ENCODE data around the gene LZTS2. TPM values are rescaled to one million over a fixed set of nuclear protein-coding genes. Genes with fewer than 3 reads are reported as not detected.

LZTS2 gene
- total RNA-seq, 1 experiment from 2014 or later, result 58.3 TPM

GRCh38 chr10:101042118-101042517, 42.5 kb downstream of the LZTS2 start:
- Histone ChIP-seq H3K4me3 (ENCODE audit: low read length) (peak overlapping the region; percentile 62; the same call in 1 of the 2 replicates), H2AFZ (ENCODE audit: low read length) (peak overlapping the region; percentile 80; the same call in 1 of the 2 replicates), H3K9ac (ENCODE audit: low read length) (peak overlapping the region; percentile 75), H3K4me2 (ENCODE audit: low read length) (peak overlapping the region; percentile 85), H3K79me2 (ENCODE audit: low read length) (no peaks in the 10 kb centered on the region), H3K9me3 (ENCODE audit: low read length) (no peaks in the 10 kb centered on the region), H3K27me3 (ENCODE audit: low read length) (no peaks in the 10 kb centered on the region), H4K20me1 (ENCODE audit: low read length) (no peaks in the 10 kb centered on the region), H3K27ac (ENCODE audit: low read length) (peak overlapping the region; percentile 62), H3K9me2 (replicated peaks; ENCODE audit: low read length) (no peaks in the 10 kb centered on the region), H3K4me1 (ENCODE audit: insufficient read depth, low read length) (peaks cover 16% of the 10 kb centered on the region), H3F3A (ENCODE audit: low read length, unreplicated experiment) (no peaks in the 10 kb centered on the region), H3K36me3 (ENCODE audit: low read depth, low read length) (peaks cover 4% of the 10 kb centered on the region; the same call in 1 of the 2 replicates)
- no TSS peak for BruUV-seq (replicated peaks)
- ChIA-PET POLR2A (ENCODE audit: unreplicated experiment) (interaction anchor here (0.6 to 0.7 kb wide), 3 partner anchors 10 to 24 kb away, joined by 3 to 8 read pairs (median 6); no protein-coding TSS in a partner anchor), CTCF (interaction anchor here (0.5 to 1.8 kb wide), 6 partner anchors 8 to 72 kb away, joined by 4 to 7 read pairs (median 6); partner anchors contain the start of gene KAZALD1)
- intact Hi-C loops (cut with micrococcal nuclease), result loop anchor here (5.0 kb wide), 1 partner anchor 100 kb away; no protein-coding TSS in a partner anchor
- no peak for TF ChIP-seq EZH2 (IDR thresholded peaks at IDR 0.05; ENCODE audit: low read length, unreplicated experiment)
- no peak for TF ChIP-seq CTCF (conservative IDR thresholded peaks at IDR 0.05; ENCODE audit: low read depth, low read length)
- TF ChIP-seq EZH2phosphoT487 (IDR thresholded peaks at IDR 0.05; ENCODE audit: borderline replicate concordance, low read length), result no peak
- no peak for DNase-seq
- no peak for ATAC-seq

- Histone ChIP-seq H3F3A (ENCODE audit: low read length, unreplicated experiment) (no peaks in the 10 kb centered on the region), H3K36me3 (ENCODE audit: low read depth, low read length) (peaks cover under 1% of the 10 kb centered on the region; the same call in 1 of the 2 replicates), H3K4me3 (ENCODE audit: low read length) (peak overlapping the region; percentile 62), H3K27me3 (ENCODE audit: low read length) (no peaks in the 10 kb centered on the region), H3K9me3 (ENCODE audit: low read length) (no peaks in the 10 kb centered on the region), H2AFZ (ENCODE audit: low read length) (peak overlapping the region; percentile 80), H3K27ac (ENCODE audit: low read length) (peak overlapping the region; percentile 62), H3K4me1 (ENCODE audit: insufficient read depth, low read length) (peaks cover 16% of the 10 kb centered on the region), H3K9me2 (replicated peaks; ENCODE audit: low read length) (no peaks in the 10 kb centered on the region), H3K9ac (ENCODE audit: low read length) (peak overlapping the region; percentile 75), H4K20me1 (ENCODE audit: low read length) (no peaks in the 10 kb centered on the region), H3K4me2 (ENCODE audit: low read length) (peak overlapping the region; percentile 85), H3K79me2 (ENCODE audit: low read length) (no peaks in the 10 kb centered on the region)
- CTCF ChIA-PET, result interaction anchor here (0.5 to 1.8 kb wide), 8 partner anchors 7 to 73 kb away, joined by 3 to 7 read pairs (median 5); partner anchors contain the start of gene KAZALD1
- ATAC-seq (peak; percentile 95), DNase-seq (peak; percentile 95)
- TSS peak; percentile 89 for BruUV-seq (replicated peaks)
- intact Hi-C loops (cut with micrococcal nuclease), result loop anchor here (5.0 kb wide), 1 partner anchor 99 kb away; no protein-coding TSS in a partner anchor
- no peak for TF ChIP-seq CTCF (conservative IDR thresholded peaks at IDR 0.05; ENCODE audit: low read depth, low read length)
- no peak for TF ChIP-seq EZH2phosphoT487 (IDR thresholded peaks at IDR 0.05; ENCODE audit: borderline replicate concordance, low read length)
- TF ChIP-seq EZH2 (IDR thresholded peaks at IDR 0.05; ENCODE audit: low read length, unreplicated experiment), result no peak
- POLR2A ChIA-PET (ENCODE audit: unreplicated experiment), result interaction anchor here (0.6 to 0.8 kb wide), 6 partner anchors 9 to 340 kb away, joined by 3 to 11 read pairs (median 5); no protein-coding TSS in a partner anchor
These were observed 43.2 kb downstream of the LZTS2 start for GRCh38 chr10:101042667-101043362.

All from PC-3 (cell line).